ENCODE measurements around the gene ARHGDIG.
A peak's percentile ranks its signal among the peaks of the same experiment; 100 is the strongest.
"Not testable (repeated sequence)": the region's sequence is repeated elsewhere in the genome, so short reads cannot be mapped to it uniquely, and the experiment has no call there.

The ARHGDIG gene

DNA sequence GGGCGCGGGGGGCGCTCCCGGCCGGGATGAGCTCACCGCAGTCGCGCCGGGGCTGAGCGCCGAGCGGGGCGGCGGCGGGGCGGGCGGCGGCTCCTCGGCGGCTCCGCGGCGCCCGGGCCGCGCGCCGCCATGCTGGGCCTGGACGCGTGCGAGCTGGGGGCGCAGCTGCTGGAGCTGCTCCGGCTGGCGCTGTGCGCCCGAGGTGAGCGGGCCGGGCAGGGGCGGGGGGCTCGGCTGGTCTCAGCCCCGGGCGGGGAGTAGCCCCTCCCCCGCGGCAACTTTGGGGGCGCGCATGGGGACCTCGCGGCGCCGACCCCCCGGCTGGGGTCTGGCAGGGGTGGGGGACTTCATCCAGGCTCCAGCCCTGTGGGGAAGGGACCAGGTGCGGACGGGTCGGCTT lies at the start of gene ARHGDIG:
ARHGDIG (plus strand) TSS at position 40 of the 400 bp plus-strand sequence; CDS start at position 130, 90 bp downstream.
- no peak for DNase-seq

DNA sequence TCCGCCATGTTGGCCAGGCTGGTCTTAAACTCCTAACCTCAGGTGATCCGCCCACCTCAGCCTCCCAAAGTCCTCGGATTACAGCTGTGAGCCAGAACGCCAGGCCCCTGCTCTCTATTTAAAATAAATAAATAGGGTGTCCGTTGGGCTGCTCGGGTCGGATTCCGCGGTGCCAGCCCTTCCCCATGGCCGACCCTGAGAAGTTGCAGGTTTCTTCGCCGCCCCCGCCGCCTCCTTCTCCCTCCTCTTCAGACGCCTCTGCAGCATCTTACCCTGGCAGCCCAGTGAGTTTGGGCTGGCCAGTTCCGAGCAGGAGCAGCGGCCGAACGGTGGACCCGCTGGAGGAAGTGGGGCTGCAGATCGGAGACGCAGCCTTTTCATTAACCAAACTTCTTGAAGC lies 49.4 kb upstream of the ARHGDIG start:
- DNase-seq: no peak

DNA sequence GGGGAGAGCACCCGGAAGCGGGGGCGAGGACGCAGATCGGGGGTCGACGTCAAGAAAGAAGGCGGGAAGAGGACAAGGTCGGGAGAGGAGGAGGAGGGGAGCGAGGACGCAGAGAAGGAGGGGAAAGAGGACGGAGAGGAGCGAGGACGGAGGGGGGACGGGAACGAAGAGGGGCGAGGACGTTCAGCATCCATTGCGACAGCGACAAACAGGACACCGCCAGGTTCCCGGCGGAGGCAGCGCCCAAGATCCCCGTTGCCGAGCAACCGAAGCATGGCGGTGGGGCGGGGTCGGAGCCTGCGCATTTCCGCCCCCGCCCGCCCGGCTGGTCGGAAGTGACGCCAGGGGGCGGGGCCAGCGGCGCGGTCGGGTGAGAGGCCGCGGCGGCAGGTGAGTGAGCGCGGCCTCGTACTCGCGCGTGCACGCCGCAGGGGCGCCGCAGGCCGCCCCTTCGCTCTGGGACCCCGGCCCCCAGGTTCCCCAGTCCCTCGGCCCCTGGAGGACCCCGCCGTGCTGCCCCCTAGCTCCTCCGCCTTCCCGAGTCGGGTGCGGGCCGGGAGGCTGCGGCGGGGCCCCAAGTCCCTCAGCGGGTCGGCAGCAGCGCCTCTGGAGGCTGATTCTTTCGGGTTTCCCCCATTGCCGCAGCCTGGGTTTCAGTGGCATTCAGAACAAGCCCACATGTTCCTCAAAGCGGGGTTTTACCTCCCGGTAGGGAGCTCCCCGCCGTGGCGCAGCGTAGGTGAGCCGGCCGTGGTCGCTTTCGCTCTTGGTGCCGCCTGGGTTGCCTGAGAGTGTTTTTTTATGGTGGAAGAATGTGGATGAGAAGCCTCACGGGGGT lies 45.7 kb upstream of the ARHGDIG start, which contains the start of gene FAM234A:
FAM234A (plus strand) TSS at position 354 of the 838 bp plus-strand sequence. CDS start 19,593 bp downstream, outside the sequence.
- peak; percentile 95 to 97 for DNase-seq

DNA sequence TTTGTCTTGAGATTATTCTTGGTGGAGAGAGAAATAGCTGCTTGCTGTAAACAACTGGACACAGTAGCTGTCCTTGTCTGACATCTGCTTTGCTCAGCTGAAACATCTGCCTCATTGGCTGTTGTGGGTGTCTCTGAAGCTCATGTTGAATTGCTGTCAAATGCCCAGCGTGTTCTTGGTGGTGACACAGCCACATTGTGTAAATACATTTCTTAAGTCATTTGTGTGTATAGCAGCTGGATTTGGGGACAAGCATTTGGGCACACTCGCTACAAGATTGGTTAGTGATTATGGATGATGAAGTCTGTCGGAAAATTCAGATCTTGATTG lies 40.5 kb upstream of the ARHGDIG start:
- no peak for DNase-seq

DNA sequence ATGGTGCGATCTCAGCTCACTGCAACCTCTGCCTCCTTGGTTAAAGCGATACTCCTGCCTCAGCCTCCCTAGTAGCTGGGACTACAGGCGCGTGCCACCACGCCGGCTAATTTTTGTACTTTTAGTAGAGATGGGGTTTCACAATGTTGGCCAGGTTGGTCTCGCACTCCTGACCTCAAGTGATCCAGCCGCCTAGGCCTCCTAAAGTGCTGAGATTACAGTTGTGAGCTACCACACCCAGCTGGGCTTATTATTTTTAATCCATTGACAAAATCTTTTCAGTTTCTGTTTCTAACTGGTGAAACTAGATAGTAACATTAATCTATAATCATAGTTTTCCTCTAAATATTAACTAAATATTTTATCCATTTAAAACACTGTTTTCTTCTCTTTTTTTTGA lies 39.8 kb upstream of the ARHGDIG start:
- DNase-seq: no peak

DNA sequence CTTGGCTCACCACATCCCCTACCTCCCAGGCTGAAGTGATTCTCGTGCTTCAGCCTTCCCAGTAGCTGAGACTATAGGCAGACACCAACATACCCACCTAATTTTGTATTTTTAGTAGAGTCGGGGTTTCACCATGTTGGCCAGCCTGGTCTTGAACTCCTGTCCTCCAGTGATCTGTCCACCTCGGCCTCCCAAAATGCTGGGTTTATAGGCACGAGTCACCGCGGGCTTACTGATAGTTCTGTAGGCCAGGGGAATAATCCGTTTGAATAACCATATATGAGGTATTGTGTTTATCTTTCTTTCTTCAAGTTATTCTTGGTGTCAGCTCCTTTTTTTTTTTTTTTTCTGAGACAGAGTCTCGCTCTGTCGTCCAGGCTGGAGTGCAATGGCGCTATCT lies 38.1 kb upstream of the ARHGDIG start:
- DNase-seq: no peak

DNA sequence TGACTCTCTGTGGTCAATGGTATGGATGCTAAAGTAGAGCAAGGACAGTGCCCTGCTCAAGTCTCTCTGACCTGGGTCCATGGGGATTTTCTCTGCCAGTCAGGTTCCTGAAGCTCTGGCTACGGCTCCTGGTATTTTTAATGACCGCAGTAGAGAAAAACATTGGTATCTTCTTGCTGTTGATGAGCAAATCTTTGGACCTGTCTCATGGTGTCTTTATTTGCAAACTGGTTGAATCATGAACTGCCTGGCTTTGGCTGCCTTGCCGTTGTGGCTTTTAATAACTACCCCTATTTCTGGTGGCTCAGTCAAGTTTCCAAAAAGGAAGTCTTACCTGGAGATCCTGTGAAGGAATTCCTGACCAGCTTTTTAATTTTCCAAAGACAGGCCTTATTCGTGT lies 37.0 kb upstream of the ARHGDIG start:
- no peak for DNase-seq

DNA sequence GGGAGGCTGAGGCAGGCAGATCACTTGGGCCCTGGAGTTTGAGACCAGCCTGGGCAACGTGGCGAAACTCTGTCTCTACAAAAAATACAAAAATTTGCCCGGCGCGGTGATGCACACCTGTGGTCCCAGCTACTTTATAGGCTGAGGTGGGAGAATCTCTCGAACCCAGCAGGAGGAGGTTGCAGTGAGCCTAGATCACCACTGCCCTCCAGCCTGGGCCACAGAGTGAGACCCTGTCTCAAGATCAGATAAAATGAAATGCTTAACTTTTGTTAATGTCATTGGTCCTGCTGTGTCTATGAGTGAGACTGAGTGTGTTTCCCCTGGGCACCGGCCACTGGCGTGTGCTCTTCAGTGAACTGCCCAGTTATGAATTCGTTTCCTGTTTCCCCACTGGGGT lies 35.3 kb upstream of the ARHGDIG start:
- DNase-seq: no peak

DNA sequence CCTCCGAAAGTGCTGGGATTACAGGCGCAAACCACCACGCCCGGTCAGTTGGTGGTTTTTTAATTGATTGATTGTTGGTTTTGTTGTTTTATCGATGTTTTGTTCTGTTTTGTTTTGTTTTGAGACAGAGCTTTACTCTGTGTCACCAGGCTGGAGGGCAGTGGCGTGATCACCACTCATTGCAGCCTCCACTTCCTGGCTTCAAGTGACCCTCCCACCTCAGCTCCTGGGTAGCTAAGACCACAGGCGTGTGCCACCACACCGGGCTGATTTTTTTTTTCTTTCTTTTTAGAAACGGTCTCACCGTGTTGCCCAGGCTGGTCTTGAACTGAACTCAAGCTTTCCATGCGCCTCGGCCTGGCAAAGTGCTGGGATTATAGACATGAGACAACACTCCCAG lies 33.4 kb upstream of the ARHGDIG start:
- DNase-seq: no peak

DNA sequence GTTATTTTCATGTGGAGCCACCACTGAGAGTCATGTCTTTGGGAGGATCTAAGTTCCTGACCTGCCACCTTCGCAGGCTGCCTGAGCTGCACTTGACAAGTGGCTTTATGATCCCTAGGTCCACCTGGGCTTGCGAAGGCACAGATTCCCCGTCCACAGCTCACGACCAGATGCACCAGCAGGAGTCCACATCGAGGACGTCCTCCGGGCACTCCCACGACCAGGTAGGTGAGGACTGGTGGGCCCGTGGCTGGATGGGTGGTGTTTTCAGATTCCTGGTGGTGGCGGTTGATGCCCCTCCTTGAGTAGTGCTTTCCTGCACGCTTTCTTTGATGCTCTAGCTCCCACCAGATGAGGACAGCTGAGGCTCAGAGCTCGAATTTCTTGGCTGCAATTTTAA lies 31.0 kb upstream of the ARHGDIG start:
- no peak for DNase-seq

DNA sequence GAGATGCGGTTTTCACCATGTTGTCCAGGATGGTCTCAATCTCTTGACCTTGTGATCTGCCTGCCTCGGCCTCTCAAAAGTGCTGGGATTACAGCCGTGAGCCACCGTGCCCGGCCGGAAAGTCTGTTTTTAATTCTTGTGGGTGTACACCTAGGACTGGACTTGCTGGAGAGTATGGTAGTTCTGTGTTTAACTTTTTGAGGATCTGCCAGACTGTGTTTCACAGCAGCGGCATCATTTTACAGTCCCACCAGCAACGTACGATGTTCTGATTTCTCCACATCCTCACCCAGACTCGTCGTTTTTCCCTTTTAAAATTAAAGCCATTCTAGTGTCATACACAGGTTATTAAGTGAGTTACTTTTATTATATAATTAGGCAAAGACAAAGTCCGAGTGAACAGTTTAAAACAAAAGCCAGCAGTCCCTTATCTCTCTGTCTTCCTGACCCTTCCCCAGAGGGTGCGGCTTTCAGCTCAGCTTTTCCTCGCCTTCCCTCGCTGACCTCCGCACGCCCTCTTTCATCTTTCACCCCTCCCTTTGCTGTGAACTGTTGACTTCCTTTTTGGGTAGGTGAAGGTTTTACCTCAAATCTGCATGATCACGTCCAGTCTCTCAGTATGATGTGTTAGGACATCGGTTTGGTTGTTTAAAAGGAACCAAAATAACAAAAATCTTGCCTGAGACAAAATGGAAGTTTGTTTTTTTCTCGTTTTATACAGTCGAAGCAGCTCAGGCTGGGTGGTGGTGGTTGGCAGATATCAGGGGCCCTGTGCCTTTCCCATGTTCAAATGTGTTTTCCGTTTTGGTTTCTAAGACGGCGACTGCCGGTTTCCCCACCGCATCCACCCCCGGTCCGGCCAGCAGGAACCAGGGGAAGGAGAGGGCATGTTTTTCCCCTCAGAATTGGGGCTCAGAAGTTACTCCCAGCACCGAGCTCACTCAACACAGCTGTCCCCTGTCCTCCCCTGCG lies 27.7 kb upstream of the ARHGDIG start:
- no peak for DNase-seq

DNA sequence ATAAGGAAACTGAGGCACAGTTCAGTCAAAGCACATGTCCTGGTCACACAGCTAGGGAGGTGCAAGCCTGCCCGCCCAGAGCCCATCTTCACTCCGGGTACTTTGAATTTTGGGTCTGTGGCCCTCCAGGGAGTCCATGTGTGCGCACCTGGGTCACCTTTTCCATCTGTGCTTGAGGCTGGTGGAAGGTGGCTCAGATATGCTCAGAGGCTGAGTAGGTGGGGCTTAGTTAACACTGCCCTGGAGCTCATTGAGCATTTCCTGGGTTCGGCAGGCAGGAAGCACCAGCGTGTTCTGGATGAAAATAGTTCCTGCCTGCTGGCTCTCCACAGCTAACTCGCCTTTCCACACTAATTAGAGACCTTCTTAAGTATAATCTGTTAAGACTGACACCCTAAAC lies 26.6 kb upstream of the ARHGDIG start:
- no peak for DNase-seq

DNA sequence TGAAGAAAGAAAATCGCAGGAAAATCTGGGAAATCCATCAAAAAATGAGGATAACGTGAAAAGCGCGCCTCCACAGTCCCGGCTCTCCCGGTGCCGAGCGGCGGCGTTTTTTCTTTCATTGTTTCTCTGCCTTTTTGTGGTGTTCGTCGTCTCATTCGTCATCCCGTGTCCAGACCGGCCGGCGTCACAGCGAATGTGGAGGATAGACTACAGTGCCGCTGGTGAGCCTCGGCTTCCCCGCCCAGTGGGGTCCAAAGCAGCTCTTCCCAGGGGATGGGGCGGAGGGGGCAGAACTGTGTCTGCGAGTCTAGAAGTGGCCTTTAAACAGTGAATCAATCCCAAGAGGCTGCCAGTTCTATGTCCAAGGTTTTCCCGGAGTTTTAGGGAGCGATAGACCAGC lies 25.9 kb upstream of the ARHGDIG start:
- no peak for DNase-seq

DNA sequence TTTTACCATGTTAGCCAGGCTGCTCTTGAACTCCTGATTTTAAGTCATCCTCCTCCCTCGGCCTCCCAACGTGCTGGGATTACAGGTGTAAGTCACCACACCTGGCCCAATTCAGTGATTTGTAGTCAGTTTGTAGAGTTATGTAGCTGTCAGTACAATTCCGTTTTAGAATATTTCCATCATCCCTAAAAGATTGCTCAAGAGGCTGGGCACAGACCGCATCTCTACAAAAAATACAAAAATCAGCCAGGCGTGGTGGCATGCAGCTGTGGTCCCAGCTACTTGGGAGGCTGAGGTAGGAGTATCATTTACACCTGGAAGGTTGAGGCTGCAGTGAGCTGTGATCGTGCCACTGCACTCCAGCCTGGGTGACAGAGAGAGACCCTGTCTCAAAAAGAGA lies 25.2 kb upstream of the ARHGDIG start:
- DNase-seq: no peak

DNA sequence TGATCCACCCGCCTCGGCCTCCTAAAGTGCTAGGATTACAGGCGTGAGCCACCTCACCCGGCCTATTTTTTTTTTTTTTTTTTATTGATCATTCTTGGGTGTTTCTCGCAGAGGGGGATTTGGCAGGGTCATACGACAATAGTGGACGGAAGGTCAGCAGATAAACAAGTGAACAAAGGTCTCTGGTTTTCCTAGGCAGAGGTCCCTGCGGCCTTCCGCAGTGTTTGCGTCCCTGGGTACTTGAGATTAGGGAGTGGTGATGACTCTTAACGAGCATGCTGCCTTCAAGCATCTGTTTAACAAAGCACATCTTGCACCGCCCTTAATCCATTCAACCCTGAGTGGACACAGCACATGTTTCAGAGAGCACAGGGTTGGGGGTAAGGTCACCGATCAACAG lies 22.3 kb upstream of the ARHGDIG start:
- not testable (repeated sequence) for DNase-seq

DNA sequence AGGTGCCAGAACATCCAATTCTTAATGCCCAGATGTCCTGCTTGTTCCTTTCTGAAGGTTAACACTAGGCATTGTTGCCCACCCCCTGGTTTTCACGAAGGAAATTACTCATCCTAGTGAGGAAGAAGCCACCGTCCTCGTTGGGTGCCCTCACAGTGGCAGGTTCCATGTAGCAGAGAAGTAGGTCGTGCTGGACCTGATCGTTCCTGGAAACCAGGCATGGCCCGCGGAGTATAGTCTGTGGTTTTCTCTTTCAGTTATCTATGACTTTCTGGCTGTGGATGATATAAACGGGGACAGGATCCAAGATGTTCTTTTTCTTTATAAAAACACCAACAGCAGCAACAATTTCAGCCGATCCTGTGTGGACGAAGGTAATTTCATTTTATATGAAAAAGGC lies 21.2 kb upstream of the ARHGDIG start:
- no peak for DNase-seq

DNA sequence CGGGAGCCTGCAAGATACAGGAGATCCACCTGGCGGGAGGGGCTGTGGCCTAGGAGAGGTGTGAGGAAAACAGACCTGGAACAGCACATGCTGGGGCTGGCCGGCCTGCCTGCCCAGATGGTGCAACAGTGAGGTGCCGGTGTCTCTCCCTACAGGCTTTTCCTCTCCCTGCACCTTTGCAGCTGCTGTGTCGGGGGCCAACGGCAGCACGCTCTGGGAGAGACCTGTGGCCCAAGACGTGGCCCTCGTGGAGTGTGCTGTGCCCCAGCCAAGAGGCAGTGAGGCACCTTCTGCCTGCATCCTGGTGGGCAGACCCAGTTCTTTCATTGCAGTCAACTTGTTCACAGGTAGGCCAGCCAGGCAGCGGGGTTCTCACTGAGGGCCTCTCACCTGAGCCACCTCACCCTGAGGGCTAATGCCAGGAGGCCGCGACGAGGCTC lies 20.6 kb upstream of the ARHGDIG start:
- DNase-seq: no peak

DNA sequence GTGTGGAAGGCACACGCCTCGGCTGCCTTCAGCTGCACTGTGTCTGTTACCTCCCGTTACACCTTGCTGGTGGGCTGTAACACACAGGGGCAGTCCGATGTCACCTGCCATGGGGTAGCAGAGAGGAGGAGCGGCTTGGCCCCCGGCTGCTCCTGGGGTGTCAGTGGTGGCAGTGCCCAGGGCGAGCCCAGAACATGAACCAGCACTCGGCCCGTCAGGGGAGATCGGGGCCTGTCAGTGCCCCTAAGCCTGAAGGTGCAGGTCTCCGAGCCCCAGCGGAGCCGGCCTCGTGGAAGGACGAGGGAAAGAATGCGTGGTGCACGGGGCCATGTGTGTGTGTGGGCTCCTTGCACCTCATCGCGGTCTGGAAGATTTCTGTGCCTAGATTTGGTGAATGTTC lies 20.1 kb upstream of the ARHGDIG start:
- no peak for DNase-seq

DNA sequence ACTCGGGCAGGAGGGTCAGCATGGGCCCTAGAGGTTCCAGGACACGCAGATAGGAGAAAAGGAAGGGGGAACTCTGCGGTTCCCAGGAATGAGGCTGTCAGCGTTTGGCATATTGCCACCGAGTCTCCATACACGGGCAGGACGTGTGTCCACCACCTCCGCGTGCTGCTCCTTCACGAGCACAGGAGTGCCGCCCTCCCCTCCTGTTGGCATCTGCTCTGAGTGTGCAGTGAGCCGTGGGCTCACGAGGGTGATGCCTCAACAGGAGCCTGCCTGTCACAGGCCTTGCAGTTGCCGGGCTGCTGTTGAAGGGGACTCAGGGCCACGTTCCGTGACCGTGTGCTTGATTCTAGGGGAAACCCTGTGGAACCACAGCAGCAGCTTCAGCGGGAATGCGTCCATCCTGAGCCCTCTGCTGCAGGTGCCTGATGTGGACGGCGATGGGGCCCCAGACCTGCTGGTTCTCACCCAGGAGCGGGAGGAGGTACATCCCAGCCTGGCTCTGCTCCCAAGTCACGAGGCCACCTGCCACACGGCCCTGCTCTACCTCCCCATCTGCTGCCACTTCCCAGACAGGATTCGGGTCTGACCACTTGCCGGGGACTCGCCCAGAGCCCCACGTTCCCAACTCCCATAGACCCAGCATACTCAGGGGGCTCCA lies 19.2 kb upstream of the ARHGDIG start:
- DNase-seq: peak in 1 of 2 experiments; percentile 36

DNA sequence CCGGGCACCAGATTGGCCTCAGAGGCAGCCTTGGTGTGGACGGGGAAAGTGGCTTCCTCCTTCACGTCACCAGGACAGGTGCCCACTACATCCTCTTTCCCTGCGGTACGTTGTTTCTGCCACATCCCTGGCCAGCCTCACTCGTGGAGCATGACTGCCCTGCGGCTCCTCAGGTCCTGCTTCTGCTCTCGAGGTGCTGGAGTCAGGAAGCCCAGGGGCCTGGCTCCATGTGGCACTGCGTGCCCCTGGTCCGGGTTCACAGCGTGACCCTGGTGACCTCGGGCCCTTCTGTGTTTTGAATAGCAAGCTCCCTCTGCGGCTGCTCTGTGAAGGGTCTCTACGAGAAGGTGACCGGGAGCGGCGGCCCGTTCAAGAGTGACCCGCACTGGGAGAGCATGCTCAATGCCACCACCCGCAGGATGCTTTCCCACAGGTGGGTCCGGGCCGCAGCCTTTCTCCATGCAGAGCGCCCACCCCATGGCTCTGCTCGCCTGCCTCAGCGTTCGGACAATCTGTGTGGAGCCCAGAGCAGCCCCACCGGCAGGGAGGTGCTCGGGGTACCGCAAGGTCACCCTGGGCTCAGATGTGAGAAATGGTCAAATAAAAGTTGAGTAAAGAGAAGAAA lies 18.2 kb upstream of the ARHGDIG start:
- DNase-seq: no peak

DNA sequence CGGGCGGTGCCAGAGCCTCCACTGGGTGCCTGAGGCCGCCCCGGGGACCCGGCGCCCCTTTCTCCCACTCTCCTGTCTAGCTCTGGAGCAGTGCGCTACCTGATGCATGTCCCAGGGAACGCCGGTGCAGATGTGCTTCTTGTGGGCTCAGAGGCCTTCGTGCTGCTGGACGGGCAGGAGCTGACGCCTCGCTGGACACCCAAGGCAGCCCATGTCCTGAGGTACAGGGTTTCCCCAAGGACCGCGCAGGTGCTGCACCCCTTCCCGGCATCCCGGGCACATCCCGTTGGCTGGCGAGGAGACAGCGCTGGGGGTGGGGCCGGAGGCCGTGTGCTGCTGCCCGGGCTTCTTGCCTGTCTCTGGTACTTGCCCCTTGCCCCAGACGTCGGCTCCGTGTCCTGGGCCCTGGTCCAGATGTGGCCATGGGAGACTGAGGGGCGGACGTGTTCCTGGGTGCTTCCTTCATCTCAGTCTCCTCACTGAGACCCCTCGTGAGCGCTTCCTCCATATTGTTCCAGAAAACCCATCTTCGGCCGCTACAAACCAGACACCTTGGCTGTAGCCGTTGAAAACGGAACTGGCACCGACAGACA lies 17.1 kb upstream of the ARHGDIG start:
- no peak for DNase-seq

DNA sequence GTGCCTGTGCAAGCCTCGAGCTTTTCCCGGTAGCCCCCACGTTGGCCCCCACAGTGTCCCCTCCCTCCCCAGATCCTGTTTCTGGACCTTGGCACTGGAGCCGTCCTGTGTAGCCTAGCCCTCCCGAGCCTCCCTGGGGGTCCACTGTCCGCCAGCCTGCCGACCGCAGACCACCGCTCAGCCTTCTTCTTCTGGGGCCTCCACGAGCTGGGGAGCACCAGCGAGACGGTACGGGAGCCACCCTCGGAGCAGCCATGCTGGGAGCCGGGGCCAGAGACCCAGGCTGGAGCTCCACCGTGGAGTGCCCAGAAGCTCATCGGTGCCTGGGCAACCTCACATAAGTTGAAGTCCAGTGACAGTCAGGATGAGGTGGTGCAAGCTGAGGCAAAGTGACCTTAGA lies 16.4 kb upstream of the ARHGDIG start:
- no peak for DNase-seq

Measured in NCI-H187 (cell line).